SK-N-SH (cell line): ENCODE measurements around the gene IQCE. TPM values are rescaled to one million over a fixed set of nuclear protein-coding genes. Genes with fewer than 3 reads are reported as not detected.

Experiments used
- CTCF ChIA-PET: fragments of 300-600, 350-600 bp; formaldehyde crosslinking; extraction: SDS; loops from one replicate; lab custom pipeline; 2021; lab: Yijun Ruan, JAX
- POLR2A ChIA-PET: fragments of 350-600 bp; sonication (Branson Sonifier 250); formaldehyde crosslinking; extraction: SDS; loops from one replicate; lab custom pipeline; 2020; ENCODE audit warnings: antibody characterized with exemption, inconsistent platforms; lab: Yijun Ruan, JAX
- DNase-seq: peaks from one replicate; pipeline ENCODE4 v3.0.0; 2012
- H2AFZ ChIP-seq: fragments of 200-600 bp; sonication (generic); 2 replicates; pipeline ENCODE4 v1.8.1; 2016; ENCODE audit warnings: antibody characterized with exemption, mild to moderate bottlenecking, low read depth
- H3F3A ChIP-seq: fragments of 200-600 bp; sonication (generic); replicated peaks from 2 replicates; pipeline ENCODE3; 2016; ENCODE audit warnings: antibody characterized with exemption, mild to moderate bottlenecking; ENCODE audit not compliant: insufficient read depth
- H3K27ac ChIP-seq, 2 experiments: fragments of 200-500 bp in 1 of 2; fragments of 200-600 bp in 1 of 2; sonication (Bioruptor generic) in 1 of 2; sonication (generic), shearing (Covaris generic) in 1 of 2; 2 replicates each; pipeline versions ENCODE4 v1.5.1 to v1.6.1; 2014 to 2016; ENCODE audit warnings: low read depth in 2 of 2, inconsistent platforms in 1 of 2, low read length in 1 of 2, mild to moderate bottlenecking in 1 of 2, mixed read lengths in 1 of 2
- H3K27me3 ChIP-seq: fragments of 200-600 bp; sonication (generic), shearing (Covaris generic); 2 replicates; pipeline ENCODE4 v1.6.1; 2016; ENCODE audit warnings: mixed run types; ENCODE audit not compliant: insufficient read depth
- H3K36me3 ChIP-seq, 2 experiments: fragments of 200-500 bp in 1 of 2; fragments of 200-600 bp in 1 of 2; sonication (Bioruptor generic) in 1 of 2; sonication (generic) in 1 of 2; replicated peaks in 1 of 2; 2 replicates each; pipeline versions ENCODE3 to v1.5.1; 2014 to 2016; ENCODE audit warnings: low read length in 1 of 2, mild to moderate bottlenecking in 1 of 2; ENCODE audit not compliant: insufficient read depth in 2 of 2, control insufficient read depth in 1 of 2
- H3K4me1 ChIP-seq, 2 experiments: fragments of 200-500 bp in 1 of 2; fragments of 200-600 bp in 1 of 2; sonication (Bioruptor generic) in 1 of 2; sonication (generic), shearing (Covaris generic) in 1 of 2; 2 replicates each; pipeline versions ENCODE4 v1.5.1 to v1.6.1; 2014 to 2016; ENCODE audit warnings: low read depth in 1 of 2, low read length in 1 of 2, mixed run types in 1 of 2; ENCODE audit not compliant: insufficient read depth in 2 of 2, control insufficient read depth in 1 of 2
- H3K4me2 ChIP-seq: fragments of 200-600 bp; sonication (generic), shearing (Covaris generic); 2 replicates; pipeline ENCODE4 v1.6.1; 2017; ENCODE audit warnings: mixed run types
- H3K4me3 ChIP-seq, 2 experiments: fragments of 200-500 bp in 1 of 2; fragments of 200-600 bp in 1 of 2; sonication (Bioruptor generic) in 1 of 2; sonication (generic), shearing (Covaris generic) in 1 of 2; 2 replicates each; pipeline versions ENCODE4 v1.5.1 to v1.8.1; 2014 to 2016; ENCODE audit warnings: low read depth in 2 of 2, inconsistent platforms in 1 of 2, low read length in 1 of 2, mild to moderate bottlenecking in 1 of 2, mixed read lengths in 1 of 2, moderate library complexity in 1 of 2
- H3K79me2 ChIP-seq: fragments of 200-600 bp; sonication (generic); 2 replicates; pipeline ENCODE4 v1.8.1; 2017; ENCODE audit warnings: mild to moderate bottlenecking; ENCODE audit not compliant: insufficient read depth
- H3K9ac ChIP-seq: fragments of 200-600 bp; sonication (generic); 2 replicates; pipeline ENCODE4 v1.6.1; 2017; ENCODE audit warnings: mixed run types
- H3K9me2 ChIP-seq: fragments of 200-600 bp; sonication (generic); 2 replicates; pipeline ENCODE4 v1.6.1; 2017; ENCODE audit warnings: mixed run types
- H3K9me3 ChIP-seq: fragments of 200-600 bp; sonication (generic); 2 replicates; pipeline ENCODE4 v1.6.1; 2017; ENCODE audit warnings: mixed run types, mild to moderate bottlenecking, moderate library complexity
- H4K20me1 ChIP-seq: fragments of 200-600 bp; sonication (generic); 2 replicates; pipeline ENCODE4 v1.6.1; 2017; ENCODE audit warnings: mild to moderate bottlenecking, mixed run types; ENCODE audit not compliant: insufficient read depth
- CTCF ChIP-seq: fragments of 200-600 bp; sonication (generic); IDR thresholded peaks from 2 replicates; pipeline ENCODE4 v1.6.1; 2017; ENCODE audit warnings: antibody characterized with exemption, mild to moderate bottlenecking, moderate library complexity
- ELF1 ChIP-seq: IDR thresholded peaks from 2 replicates; pipeline ENCODE4 v1.4.0; 2012
- FOSL2 ChIP-seq: IDR thresholded peaks from 2 replicates; pipeline ENCODE4 v1.4.0; 2012; ENCODE audit warnings: low read depth, mild to moderate bottlenecking, moderate library complexity, borderline replicate concordance
- IRF3 ChIP-seq: fragments of 150-350 bp; IDR thresholded peaks from 2 replicates; pipeline ENCODE4 v1.6.1; 2016; ENCODE audit warnings: mild to moderate bottlenecking, low read depth, low read length
- MEF2A ChIP-seq: IDR thresholded peaks from 2 replicates; pipeline ENCODE4 v1.4.0; 2012; ENCODE audit warnings: low read depth, borderline replicate concordance
- NFIC ChIP-seq: IDR thresholded peaks from 2 replicates; pipeline ENCODE4 v1.4.0; 2012; ENCODE audit warnings: borderline replicate concordance
- PBX3 ChIP-seq: IDR thresholded peaks from 2 replicates; pipeline ENCODE4; 2012
- POLR2AphosphoS5 ChIP-seq: IDR thresholded peaks from 2 replicates; pipeline ENCODE4 v1.6.1; 2012; ENCODE audit warnings: low read depth, low read length
- RAD21 ChIP-seq: IDR thresholded peaks from 2 replicates; pipeline ENCODE4 v1.6.1; 2012; ENCODE audit warnings: mild to moderate bottlenecking, low read length
- RFX5 ChIP-seq: IDR thresholded peaks from 2 replicates; pipeline ENCODE4 v1.6.1; 2012; ENCODE audit warnings: mild to moderate bottlenecking, improper control_type of control experiment, low read length
- TEAD4 ChIP-seq: IDR thresholded peaks from 2 replicates; pipeline ENCODE4 v1.4.0; 2012; ENCODE audit warnings: mild to moderate bottlenecking, borderline replicate concordance; ENCODE audit not compliant: insufficient read depth
- USF1 ChIP-seq: IDR thresholded peaks from 2 replicates; pipeline ENCODE4 v1.4.0; 2012; ENCODE audit warnings: low read depth, borderline replicate concordance
- YY1 ChIP-seq: IDR thresholded peaks from 2 replicates; pipeline ENCODE4 v1.4.0; 2012; ENCODE audit warnings: low read depth, mild to moderate bottlenecking
- WGBS: methylation state at CpG from one replicate; pipeline ENCODE4 v1.1.6; 2017; ENCODE audit warnings: low lambda C conversion rate; 5-methylcytosine and 5-hydroxymethylcytosine counted together
- polyA plus RNA-seq, 3 experiments: library from polyadenylated mRNA; depleted of rRNA; stranded (reverse); fragments of >200 nt; gene quantifications; 2 replicates each; pipeline ENCODE4 v1.2.3, GENCODE V29; 2012
- TF ChIP-seq, protein P1 (sequence below): IDR thresholded peaks from 2 replicates; pipeline ENCODE4 v1.4.0; 2012; ENCODE audit warnings: low read depth, borderline replicate concordance
- TF ChIP-seq, protein P2 (sequence below): fragments of 150-350 bp; IDR thresholded peaks from 2 replicates; pipeline ENCODE4 v1.6.1; 2017; ENCODE audit warnings: antibody characterized with exemption, low read length, low read depth, borderline replicate concordance

The IQCE gene
- polyA plus RNA-seq, 1 of the 3 experiments (the other 2 are of a cell fraction): 14.4 TPM

- Histone ChIP-seq H3K9me2 (no peaks in the 10 kb centered on the region), H3K79me2 (peaks cover 10% of the 10 kb centered on the region; the same call in 1 of the 2 replicates)
- CTCF ChIA-PET: interaction anchor here (0.8 to 2.5 kb wide), 9 partner anchors 10 to 205 kb away, joined by 3 to 11 read pairs (median 4); no protein-coding TSS in a partner anchor
- whole genome bisulfite sequencing: 97% methylated on average over 22 of the region's 29 CpGs
- TF ChIP-seq CTCF (no peak), MEF2A (no peak), ELF1 (no peak), YY1 (no peak), IRF3 (no peak), PBX3 (no peak), POLR2AphosphoS5 (no peak), FOSL2 (no peak), USF1 (no peak), RFX5 (no peak), TEAD4 (no peak), RAD21 (no peak), NFIC (no peak)
- TF ChIP-seq, protein P1, sequence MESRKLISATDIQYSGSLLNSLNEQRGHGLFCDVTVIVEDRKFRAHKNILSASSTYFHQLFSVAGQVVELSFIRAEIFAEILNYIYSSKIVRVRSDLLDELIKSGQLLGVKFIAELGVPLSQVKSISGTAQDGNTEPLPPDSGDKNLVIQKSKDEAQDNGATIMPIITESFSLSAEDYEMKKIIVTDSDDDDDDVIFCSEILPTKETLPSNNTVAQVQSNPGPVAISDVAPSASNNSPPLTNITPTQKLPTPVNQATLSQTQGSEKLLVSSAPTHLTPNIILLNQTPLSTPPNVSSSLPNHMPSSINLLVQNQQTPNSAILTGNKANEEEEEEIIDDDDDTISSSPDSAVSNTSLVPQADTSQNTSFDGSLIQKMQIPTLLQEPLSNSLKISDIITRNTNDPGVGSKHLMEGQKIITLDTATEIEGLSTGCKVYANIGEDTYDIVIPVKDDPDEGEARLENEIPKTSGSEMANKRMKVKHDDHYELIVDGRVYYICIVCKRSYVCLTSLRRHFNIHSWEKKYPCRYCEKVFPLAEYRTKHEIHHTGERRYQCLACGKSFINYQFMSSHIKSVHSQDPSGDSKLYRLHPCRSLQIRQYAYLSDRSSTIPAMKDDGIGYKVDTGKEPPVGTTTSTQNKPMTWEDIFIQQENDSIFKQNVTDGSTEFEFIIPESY: no peak
- TF ChIP-seq, protein P2, sequence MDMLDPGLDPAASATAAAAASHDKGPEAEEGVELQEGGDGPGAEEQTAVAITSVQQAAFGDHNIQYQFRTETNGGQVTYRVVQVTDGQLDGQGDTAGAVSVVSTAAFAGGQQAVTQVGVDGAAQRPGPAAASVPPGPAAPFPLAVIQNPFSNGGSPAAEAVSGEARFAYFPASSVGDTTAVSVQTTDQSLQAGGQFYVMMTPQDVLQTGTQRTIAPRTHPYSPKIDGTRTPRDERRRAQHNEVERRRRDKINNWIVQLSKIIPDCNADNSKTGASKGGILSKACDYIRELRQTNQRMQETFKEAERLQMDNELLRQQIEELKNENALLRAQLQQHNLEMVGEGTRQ: no peak
- TF ChIP-seq, all 33 proteins: peak for 0
- no peaks in the 10 kb centered on the region for H3K9me3 ChIP-seq
- peaks cover 37% of the 10 kb centered on the region for H4K20me1 ChIP-seq
- no peak overlapping the region for H3K9ac ChIP-seq
- peaks cover 6% of the 10 kb centered on the region for H3F3A ChIP-seq
- H3K4me1 ChIP-seq: peaks cover 0 to 8% of the 10 kb centered on the region in 2 experiments; a peak in 1 of 4 replicates
- no peak overlapping the region for H3K4me3 ChIP-seq
- peaks cover 29 to 75% of the 10 kb centered on the region in 2 experiments for H3K36me3 ChIP-seq
- H2AFZ ChIP-seq: no peak overlapping the region
- no peaks in the 10 kb centered on the region for H3K27me3 ChIP-seq
- H3K4me2 ChIP-seq: no peak overlapping the region
- POLR2A ChIA-PET: interaction anchor here (1.5 kb wide), 1 partner anchor 11 kb away, joined by 8 read pairs; no protein-coding TSS in a partner anchor
- no peak overlapping the region; a peak in 1 of 4 replicates for H3K27ac ChIP-seq
- DNase-seq: no peak
Observed at GRCh38 chr7:2655870-2656614, 97.3 kb downstream of the IQCE start.
